Heart left ventricle (tissue), 16 donors: ENCODE data around the gene ITGA5. TPM values are rescaled to one million over a fixed set of nuclear protein-coding genes. Genes with fewer than 3 reads are reported as not detected.

ENCODE experiments used
- ATAC-seq, 4 donors: fragments of 200-7000 bp; cut with Tn5 transposase; one replicate each; pipeline ENCODE4 v1.9.1; 2020 to 2022; ENCODE audit warnings: moderate library complexity in 4 of 4, mild to moderate bottlenecking in 3 of 4, moderate number of reproducible peaks in 1 of 4
- DNase-seq, 5 donors: peaks; one replicate each; pipeline ENCODE4 v3.0.0-alpha.2; 2020
- H3K27ac ChIP-seq, 12 donors: fragments of 200-600 bp; sonication (generic) in 4 of 12; one replicate each; pipeline versions ENCODE4 v1.5.0 to v1.8.0; 2016 to 2022; ENCODE audit warnings: mild to moderate bottlenecking in 2 of 12
- H3K27me3 ChIP-seq, 9 donors: fragments of 200-600 bp; sonication (generic) in 2 of 9; one replicate each; pipeline versions ENCODE4 v1.5.1 to v1.8.0; 2016 to 2022; ENCODE audit warnings: mild to moderate bottlenecking in 3 of 9
- H3K36me3 ChIP-seq, 9 donors: fragments of 200-600 bp; sonication (generic) in 2 of 9; one replicate each; pipeline versions ENCODE4 v1.5.0 to v1.8.0; 2018 to 2022; ENCODE audit warnings: mild to moderate bottlenecking in 2 of 9
- H3K4me1 ChIP-seq, 12 donors: fragments of 200-600 bp; sonication (generic) in 4 of 12; one replicate each; pipeline versions ENCODE4 v1.5.0 to v1.8.0; 2016 to 2022; ENCODE audit warnings: mild to moderate bottlenecking in 3 of 12
- H3K4me3 ChIP-seq, 12 donors: fragments of 200-600 bp; sonication (generic) in 4 of 12; one replicate each; pipeline versions ENCODE4 v1.5.0 to v1.8.0; 2017 to 2022; ENCODE audit warnings: mild to moderate bottlenecking in 9 of 12, moderate library complexity in 4 of 12
- H3K9me3 ChIP-seq, 12 donors: fragments of 200-600 bp; sonication (generic) in 4 of 12; one replicate each; pipeline versions ENCODE4 v1.5.0 to v1.8.0; 2016 to 2022; ENCODE audit warnings: mild to moderate bottlenecking in 1 of 12
- POLR2A ChIP-seq, 2 donors: fragments of 450-650 bp; IDR thresholded peaks; one replicate each; pipeline ENCODE4 v1.6.1; 2017; ENCODE audit warnings: antibody characterized with exemption in 2 of 2, mild to moderate bottlenecking in 2 of 2, moderate library complexity in 2 of 2
- WGBS, 4 donors: extraction: QIAGEN DNeasy Blood & Tissue Kit in 2 of 4; methylation state at CpG; one replicate each; pipeline versions ENCODE4 v1.1.5 to v1.1.7; 2013 to 2018; 5-methylcytosine and 5-hydroxymethylcytosine counted together
- intact Hi-C, 10 donors: fragments of 100-400 bp; cut with DNase I; formaldehyde crosslinking; loops; one replicate each; pipeline versions ENCODE4 v1.11.1 to v1.14.2; 2022
- polyA plus RNA-seq, 2 donors: library from polyadenylated mRNA; stranded (reverse); fragments of 200-250 nt; gene quantifications; one replicate each; pipeline ENCODE4 v1.2.3, GENCODE V29; 2013
- total RNA-seq, 9 donors: library from RNA; depleted of rRNA in 2 of 9; stranded (reverse); fragments of >200 nt in 2 of 9; fragmentation: NEBNext Ultra II Directional in 3 of 9; extraction: Animal tissue kit (Norgen Biotek cat#: 25700) in 3 of 9; gene quantifications; one replicate each; pipeline versions ENCODE4 v1.1.0 to v1.2.4, GENCODE V29; 2016 to 2023
- TF ChIP-seq, protein P1 (sequence below), 12 donors: fragments of 200-600 bp; sonication (generic) in 4 of 12; IDR thresholded peaks; one replicate each; pipeline versions ENCODE4 v1.5.0 to v1.8.0; 2018 to 2022; ENCODE audit warnings: antibody characterized with exemption in 12 of 12, mild to moderate bottlenecking in 5 of 12
- donor health status: ischemic (EF 13 %, LVEDD 7.1; RV severe dilation, severe dysfunction).
- donor health status: healthy with polysubstance abuse.
- donor health status: DM: no; HTN: yes; CAD: no.
- donor health status: DM: no; HTN: no; CAD: no.
- donor health status: ischemic (EF 25% LVEDD 6.9; RV normal size, moderate dysfunction).
- donor health status: ischemic (EF 25% LVEDD 5.7; RV mildly dilated, moderate dysfunction).
- donor health status: healthy.
- donor health status: DM: yes; HTN: yes; CAD: no.
- donor health status: ischemic (EF 35%, LVEDD 5.7; RV mildly dilated, moderate dysfunction).
- donor health status: nonischemic (EF 11% LVEDD 7.7; RV severe dilation, severe dysfunction).
- donor health status: DM: yes; HTN: yes; CAD: no.
- donor health status: PGD.
- donor health status: ischemic (EF 29% LVEDD 5.4; RV normal size, mild dysfunction).
- donor health status: nonischemic (EF 23%, LVEDD 6.1; RV moderate dilation, normal function).

The ITGA5 gene
- total and polyA plus RNA-seq, 11 donors = 33.2 to 301 (median 55.0) TPM

DNA sequence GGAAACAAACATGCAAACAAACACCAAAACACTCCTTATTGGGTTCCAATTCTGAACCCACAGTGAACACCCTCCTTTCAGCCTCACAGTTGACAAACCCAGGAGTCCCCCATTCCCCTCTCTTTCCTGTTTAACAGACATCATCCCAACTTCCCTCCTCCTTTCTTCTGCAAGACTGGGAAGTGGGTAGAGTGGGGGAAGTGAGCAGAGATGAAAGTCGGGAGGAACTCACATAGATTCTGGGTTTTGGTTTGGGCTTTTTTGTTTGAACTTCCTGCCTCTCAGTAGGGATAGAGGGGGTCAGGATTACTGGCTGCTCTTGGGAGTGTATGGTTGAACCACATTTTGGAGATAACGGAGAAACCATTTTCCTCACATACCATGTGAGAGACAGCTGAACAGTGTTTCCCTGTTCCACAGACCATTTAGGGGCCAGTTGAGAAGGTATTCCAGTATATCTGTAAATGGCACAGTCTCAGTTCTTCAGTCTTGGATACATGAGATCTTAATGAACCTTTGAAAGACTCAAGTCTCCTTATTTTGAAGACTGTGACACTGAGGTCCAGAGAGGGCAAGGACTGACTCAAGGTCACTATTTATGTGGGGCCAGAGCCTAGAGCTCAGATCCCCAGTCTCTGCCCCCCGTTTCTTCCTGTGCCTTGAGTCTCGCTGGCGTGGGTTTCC lies 50.9 kb downstream of the ITGA5 start:
- no peak for DNase-seq
- peaks cover 0 to 71% (median 35%) of the 10 kb centered on the region in 12 donors for H3K4me1 ChIP-seq
- H3K9me3 ChIP-seq = no peaks in the 10 kb centered on the region
- peak overlapping the region in 8 of 12 donors; percentile 32 to 62 (median 54) for H3K4me3 ChIP-seq
- peaks cover 0 to 4% (median 0%) of the 10 kb centered on the region in 9 donors for H3K36me3 ChIP-seq
- H3K27me3 ChIP-seq = no peaks in the 10 kb centered on the region
- ATAC-seq = no peak
- intact Hi-C loops = loop anchor here in 4 of 10 donors (5.0 to 10.0 kb wide), 4 partner anchors 41 to 151 kb away; partner anchors contain the start of gene COPZ1 (in 2 of the 4)
- WGBS, 4 donors = 21 to 40% (median 28%) methylated on average over 5 of the region's 5 CpGs
- H3K27ac ChIP-seq = peak overlapping the region in 9 of 12 donors; percentile 4 to 83 (median 68)
- TF ChIP-seq, protein P1, sequence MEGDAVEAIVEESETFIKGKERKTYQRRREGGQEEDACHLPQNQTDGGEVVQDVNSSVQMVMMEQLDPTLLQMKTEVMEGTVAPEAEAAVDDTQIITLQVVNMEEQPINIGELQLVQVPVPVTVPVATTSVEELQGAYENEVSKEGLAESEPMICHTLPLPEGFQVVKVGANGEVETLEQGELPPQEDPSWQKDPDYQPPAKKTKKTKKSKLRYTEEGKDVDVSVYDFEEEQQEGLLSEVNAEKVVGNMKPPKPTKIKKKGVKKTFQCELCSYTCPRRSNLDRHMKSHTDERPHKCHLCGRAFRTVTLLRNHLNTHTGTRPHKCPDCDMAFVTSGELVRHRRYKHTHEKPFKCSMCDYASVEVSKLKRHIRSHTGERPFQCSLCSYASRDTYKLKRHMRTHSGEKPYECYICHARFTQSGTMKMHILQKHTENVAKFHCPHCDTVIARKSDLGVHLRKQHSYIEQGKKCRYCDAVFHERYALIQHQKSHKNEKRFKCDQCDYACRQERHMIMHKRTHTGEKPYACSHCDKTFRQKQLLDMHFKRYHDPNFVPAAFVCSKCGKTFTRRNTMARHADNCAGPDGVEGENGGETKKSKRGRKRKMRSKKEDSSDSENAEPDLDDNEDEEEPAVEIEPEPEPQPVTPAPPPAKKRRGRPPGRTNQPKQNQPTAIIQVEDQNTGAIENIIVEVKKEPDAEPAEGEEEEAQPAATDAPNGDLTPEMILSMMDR (IDR thresholded peaks at IDR 0.05) = no peak
- no peak for TF ChIP-seq POLR2A (IDR thresholded peaks at IDR 0.05)

DNA sequence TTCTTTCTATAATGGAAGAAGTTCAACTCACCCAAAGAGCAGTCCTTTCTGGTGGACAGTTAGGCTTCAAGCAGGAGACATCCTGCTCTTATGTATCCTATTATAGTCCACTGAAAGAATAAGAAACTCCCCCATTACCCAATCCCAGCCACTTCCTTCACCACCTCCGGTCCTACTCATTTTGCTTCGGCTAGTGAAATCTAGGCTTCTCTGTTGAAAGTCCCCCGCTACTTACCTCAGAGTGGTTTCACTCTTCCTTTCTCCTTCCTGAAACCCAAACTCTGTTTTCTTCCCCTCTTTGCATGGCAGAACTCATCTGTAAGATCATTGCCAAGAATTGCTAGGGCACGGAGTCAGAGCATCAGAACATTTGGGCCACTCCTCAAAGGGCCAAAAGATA lies 54.7 kb downstream of the ITGA5 start, which contains the start of gene GPR84:
Gene GPR84 (minus strand): TSS at position 74 of the 400 bp plus-strand sequence. CDS start 635 bp downstream, outside the sequence.
- intact Hi-C loops = loop anchor here in 5 of 10 donors (2.0 to 10.0 kb wide), 5 partner anchors 70 to 142 kb away; no protein-coding TSS in a partner anchor
- 60 to 74% (median 73%) methylated on average over 4 of the region's 4 CpGs for WGBS, 4 donors
- Histone ChIP-seq H3K4me1 (peaks cover 0 to 61% (median 12%) of the 10 kb centered on the region in 12 donors), H3K4me3 (peak within 1 kb of the TSS in 1 of 12 donors; percentile 27), H3K9me3 (no peaks in the 10 kb centered on the region), H3K27me3 (no peaks in the 10 kb centered on the region), H3K27ac (peak within 1 kb of the TSS in 2 of 12 donors; percentile 13 to 78), H3K36me3 (no peaks in the 10 kb centered on the region)
- no peak for TF ChIP-seq POLR2A (IDR thresholded peaks at IDR 0.05)
- TF ChIP-seq, protein P1 (IDR thresholded peaks at IDR 0.05) = no peak
- ATAC-seq (peak in 1 of 4 donors; percentile 4), DNase-seq (no peak)

DNA sequence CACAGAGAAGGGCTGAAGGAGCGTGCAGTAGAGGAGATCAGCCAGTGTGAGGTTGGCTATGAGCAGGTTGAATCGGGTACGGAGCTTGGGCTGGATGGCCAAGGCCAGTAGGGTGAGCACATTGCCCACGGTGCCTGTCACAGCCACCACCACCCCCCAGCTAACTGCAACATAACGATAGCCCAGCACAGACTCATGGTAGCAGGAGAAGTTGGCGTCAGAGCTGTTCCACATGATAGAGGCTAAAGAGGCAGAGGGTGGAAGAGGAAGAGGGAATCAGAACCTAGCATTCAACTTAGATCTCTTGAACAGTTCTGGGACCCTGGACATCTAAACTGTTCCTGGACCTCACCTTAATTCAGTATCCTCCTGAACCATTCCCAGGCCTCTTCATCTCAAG lies 55.4 kb downstream of the ITGA5 start:
- Histone ChIP-seq H3K4me1 (peaks cover 0 to 54% (median 9%) of the 10 kb centered on the region in 12 donors), H3K4me3 (peak overlapping the region in 1 of 12 donors; percentile 27), H3K36me3 (no peaks in the 10 kb centered on the region), H3K27me3 (no peaks in the 10 kb centered on the region), H3K9me3 (no peaks in the 10 kb centered on the region), H3K27ac (peak overlapping the region in 2 of 12 donors; percentile 13 to 78)
- TF ChIP-seq, protein P1 (IDR thresholded peaks at IDR 0.05) = no peak
- no peak for TF ChIP-seq POLR2A (IDR thresholded peaks at IDR 0.05)
- DNase-seq (no peak), ATAC-seq (no peak)
- 76 to 83% (median 81%) methylated on average over 6 of the region's 6 CpGs for WGBS, 4 donors
- intact Hi-C loops = loop anchor here in 5 of 10 donors (2.0 to 10.0 kb wide), 5 partner anchors 69 to 141 kb away; no protein-coding TSS in a partner anchor

DNA sequence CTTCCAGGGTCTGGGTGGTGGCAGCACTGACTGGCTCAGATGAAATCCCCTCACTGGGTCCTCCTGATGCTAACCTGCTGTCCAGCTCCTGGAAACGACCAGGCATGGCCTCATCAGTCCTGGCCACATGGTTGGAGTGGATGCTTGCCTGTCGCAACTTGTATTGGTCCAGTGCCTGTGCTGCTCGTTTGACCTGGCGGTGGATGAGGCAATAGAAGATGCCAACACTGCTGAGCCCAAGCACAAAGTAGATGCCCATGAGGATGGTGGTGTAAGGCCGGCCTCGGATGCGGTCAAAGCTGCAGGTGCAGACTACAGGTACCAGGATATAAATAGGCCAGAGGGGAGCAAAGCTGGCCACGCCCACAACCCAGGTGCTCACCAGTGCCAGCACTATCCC lies 56.0 kb downstream of the ITGA5 start:
- no peak for TF ChIP-seq POLR2A (IDR thresholded peaks at IDR 0.05)
- TF ChIP-seq, protein P1 (IDR thresholded peaks at IDR 0.05) = no peak
- DNase-seq (no peak), ATAC-seq (no peak)
- H3K27ac ChIP-seq = peak overlapping the region in 1 of 12 donors; percentile 78
- H3K9me3 ChIP-seq = no peaks in the 10 kb centered on the region
- intact Hi-C loops = loop anchor here in 5 of 10 donors (5.0 to 10.0 kb wide), 4 partner anchors 68 to 141 kb away; no protein-coding TSS in a partner anchor
- WGBS, 4 donors = 80 to 93% (median 85%) methylated on average over 8 of the region's 8 CpGs
- H3K4me3 ChIP-seq = peak overlapping the region in 1 of 12 donors; percentile 27
- no peaks in the 10 kb centered on the region for H3K27me3 ChIP-seq
- H3K4me1 ChIP-seq = peaks cover 0 to 54% (median 9%) of the 10 kb centered on the region in 12 donors
- H3K36me3 ChIP-seq = no peaks in the 10 kb centered on the region
